ENCODE data around the gene DCC. TPM values are rescaled to one million over a fixed set of nuclear protein-coding genes. Genes with fewer than 3 reads are reported as not detected.

Gene DCC
- total and polyA plus RNA-seq, 2 of the 8 experiments (the other 6 are each of a cell fraction or from before 2014, with no cell fraction given) = 0.14 to 1.4 TPM

DNA sequence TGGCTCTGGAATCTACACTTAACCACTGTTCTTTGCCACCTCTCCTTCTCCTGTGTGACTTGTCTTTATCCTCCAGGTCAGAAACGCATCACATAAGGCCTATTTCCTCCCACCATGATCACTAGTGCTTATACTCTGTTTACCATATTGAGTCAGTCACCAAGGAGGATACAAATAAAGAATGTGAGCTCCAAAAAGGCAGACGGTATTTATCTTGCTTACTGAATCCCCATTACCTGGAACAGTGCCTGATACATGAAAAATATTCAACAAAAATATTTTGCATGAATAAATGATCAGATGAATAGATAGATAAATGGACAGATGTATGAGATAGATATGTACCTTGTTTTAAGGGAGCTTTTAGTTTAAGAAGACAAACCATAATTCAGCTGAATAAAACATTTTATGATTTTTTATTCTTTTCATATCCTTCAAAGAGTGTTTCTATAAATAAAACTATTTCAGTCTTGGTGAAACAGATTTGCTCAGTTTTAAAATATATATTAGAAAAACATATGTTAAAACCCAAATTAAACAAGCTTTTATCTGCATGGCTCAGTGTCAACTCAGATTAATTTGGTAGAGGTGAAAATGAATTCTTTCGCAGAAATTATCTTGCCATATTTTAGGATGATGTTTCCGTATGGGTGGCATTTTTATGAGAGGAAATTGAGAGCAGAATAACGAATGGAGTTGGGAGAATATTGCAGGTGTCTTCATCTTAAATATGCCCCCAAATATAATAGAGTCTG, 799.9 kb downstream of the DCC start (continued):
- TF ChIP-seq, protein P1, sequence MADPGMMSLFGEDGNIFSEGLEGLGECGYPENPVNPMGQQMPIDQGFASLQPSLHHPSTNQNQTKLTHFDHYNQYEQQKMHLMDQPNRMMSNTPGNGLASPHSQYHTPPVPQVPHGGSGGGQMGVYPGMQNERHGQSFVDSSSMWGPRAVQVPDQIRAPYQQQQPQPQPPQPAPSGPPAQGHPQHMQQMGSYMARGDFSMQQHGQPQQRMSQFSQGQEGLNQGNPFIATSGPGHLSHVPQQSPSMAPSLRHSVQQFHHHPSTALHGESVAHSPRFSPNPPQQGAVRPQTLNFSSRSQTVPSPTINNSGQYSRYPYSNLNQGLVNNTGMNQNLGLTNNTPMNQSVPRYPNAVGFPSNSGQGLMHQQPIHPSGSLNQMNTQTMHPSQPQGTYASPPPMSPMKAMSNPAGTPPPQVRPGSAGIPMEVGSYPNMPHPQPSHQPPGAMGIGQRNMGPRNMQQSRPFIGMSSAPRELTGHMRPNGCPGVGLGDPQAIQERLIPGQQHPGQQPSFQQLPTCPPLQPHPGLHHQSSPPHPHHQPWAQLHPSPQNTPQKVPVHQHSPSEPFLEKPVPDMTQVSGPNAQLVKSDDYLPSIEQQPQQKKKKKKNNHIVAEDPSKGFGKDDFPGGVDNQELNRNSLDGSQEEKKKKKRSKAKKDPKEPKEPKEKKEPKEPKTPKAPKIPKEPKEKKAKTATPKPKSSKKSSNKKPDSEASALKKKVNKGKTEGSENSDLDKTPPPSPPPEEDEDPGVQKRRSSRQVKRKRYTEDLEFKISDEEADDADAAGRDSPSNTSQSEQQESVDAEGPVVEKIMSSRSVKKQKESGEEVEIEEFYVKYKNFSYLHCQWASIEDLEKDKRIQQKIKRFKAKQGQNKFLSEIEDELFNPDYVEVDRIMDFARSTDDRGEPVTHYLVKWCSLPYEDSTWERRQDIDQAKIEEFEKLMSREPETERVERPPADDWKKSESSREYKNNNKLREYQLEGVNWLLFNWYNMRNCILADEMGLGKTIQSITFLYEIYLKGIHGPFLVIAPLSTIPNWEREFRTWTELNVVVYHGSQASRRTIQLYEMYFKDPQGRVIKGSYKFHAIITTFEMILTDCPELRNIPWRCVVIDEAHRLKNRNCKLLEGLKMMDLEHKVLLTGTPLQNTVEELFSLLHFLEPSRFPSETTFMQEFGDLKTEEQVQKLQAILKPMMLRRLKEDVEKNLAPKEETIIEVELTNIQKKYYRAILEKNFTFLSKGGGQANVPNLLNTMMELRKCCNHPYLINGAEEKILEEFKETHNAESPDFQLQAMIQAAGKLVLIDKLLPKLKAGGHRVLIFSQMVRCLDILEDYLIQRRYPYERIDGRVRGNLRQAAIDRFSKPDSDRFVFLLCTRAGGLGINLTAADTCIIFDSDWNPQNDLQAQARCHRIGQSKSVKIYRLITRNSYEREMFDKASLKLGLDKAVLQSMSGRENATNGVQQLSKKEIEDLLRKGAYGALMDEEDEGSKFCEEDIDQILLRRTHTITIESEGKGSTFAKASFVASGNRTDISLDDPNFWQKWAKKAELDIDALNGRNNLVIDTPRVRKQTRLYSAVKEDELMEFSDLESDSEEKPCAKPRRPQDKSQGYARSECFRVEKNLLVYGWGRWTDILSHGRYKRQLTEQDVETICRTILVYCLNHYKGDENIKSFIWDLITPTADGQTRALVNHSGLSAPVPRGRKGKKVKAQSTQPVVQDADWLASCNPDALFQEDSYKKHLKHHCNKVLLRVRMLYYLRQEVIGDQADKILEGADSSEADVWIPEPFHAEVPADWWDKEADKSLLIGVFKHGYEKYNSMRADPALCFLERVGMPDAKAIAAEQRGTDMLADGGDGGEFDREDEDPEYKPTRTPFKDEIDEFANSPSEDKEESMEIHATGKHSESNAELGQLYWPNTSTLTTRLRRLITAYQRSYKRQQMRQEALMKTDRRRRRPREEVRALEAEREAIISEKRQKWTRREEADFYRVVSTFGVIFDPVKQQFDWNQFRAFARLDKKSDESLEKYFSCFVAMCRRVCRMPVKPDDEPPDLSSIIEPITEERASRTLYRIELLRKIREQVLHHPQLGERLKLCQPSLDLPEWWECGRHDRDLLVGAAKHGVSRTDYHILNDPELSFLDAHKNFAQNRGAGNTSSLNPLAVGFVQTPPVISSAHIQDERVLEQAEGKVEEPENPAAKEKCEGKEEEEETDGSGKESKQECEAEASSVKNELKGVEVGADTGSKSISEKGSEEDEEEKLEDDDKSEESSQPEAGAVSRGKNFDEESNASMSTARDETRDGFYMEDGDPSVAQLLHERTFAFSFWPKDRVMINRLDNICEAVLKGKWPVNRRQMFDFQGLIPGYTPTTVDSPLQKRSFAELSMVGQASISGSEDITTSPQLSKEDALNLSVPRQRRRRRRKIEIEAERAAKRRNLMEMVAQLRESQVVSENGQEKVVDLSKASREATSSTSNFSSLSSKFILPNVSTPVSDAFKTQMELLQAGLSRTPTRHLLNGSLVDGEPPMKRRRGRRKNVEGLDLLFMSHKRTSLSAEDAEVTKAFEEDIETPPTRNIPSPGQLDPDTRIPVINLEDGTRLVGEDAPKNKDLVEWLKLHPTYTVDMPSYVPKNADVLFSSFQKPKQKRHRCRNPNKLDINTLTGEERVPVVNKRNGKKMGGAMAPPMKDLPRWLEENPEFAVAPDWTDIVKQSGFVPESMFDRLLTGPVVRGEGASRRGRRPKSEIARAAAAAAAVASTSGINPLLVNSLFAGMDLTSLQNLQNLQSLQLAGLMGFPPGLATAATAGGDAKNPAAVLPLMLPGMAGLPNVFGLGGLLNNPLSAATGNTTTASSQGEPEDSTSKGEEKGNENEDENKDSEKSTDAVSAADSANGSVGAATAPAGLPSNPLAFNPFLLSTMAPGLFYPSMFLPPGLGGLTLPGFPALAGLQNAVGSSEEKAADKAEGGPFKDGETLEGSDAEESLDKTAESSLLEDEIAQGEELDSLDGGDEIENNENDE (IDR thresholded peaks at IDR 0.05; ENCODE audit: insufficient replicate concordance, low read length) = no peak
- TF ChIP-seq CTCF (IDR thresholded peaks at IDR 0.05; ENCODE audit: control extremely low read depth in 1 of 3, insufficient read depth in 1 of 3, low read depth in 1 of 3, low read length in 3 of 3) = no peak

Measured in H1 (cell line).